Adrenal gland (tissue), 5 donors: ENCODE results near the gene FURIN.

Source experiments
- POLR2A ChIP-seq, 2 donors: fragments of 450-650 bp; IDR thresholded peaks; one replicate each; pipeline ENCODE4 v1.6.1; 2017; ENCODE audit warnings: antibody characterized with exemption in 2 of 2, mild to moderate bottlenecking in 2 of 2, moderate library complexity in 1 of 2
- TF ChIP-seq, protein P1 (sequence below), 6 experiments: fragments of 450-650 bp in 4 of 6; fragments of 200-600 bp in 2 of 6; sonication (generic) in 1 of 6; IDR thresholded peaks; 1 replicate in 5 of 6; 2 replicates in 1 of 6; pipeline versions ENCODE4 v1.5.1 to v1.8.0; 2016 to 2021; ENCODE audit warnings: antibody characterized with exemption in 6 of 6, mild to moderate bottlenecking in 2 of 6, moderate library complexity in 1 of 6
- donor health status: DM: no; HTN: no; CAD: no.

DNA sequence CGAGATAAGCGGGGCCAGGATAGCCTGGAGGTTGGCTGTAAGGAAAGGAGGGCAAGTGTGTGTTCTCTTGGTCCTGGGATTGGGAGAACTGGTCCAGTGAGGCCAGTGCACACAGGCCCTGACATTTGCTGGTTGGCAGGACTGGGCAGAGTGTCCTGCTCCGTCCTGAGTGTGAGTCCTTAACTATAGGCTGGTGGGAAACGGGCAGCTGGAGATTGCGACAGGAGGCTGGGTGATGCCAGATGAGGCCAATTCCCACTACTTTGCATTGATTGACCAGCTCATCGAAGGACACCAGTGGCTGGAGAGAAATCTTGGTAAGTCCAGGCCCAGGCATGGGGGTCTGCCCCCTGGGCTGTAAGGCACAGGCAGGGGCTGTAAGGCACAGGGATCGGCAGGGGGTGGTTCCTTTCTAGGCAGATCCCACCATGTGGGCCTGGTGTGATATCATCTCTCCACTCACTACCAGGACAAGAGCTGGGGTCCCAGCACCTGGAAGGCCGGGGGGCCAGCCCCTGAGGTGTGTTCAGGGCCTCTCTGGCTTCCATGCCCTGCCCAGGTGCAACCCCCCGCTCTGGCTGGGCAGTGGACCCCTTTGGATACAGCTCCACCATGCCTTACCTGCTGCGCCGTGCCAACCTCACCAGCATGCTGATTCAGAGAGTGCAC, 37.9 kb downstream of the FURIN start:
- TF ChIP-seq POLR2A (IDR thresholded peaks at IDR 0.05), result no peak
- TF ChIP-seq, protein P1, sequence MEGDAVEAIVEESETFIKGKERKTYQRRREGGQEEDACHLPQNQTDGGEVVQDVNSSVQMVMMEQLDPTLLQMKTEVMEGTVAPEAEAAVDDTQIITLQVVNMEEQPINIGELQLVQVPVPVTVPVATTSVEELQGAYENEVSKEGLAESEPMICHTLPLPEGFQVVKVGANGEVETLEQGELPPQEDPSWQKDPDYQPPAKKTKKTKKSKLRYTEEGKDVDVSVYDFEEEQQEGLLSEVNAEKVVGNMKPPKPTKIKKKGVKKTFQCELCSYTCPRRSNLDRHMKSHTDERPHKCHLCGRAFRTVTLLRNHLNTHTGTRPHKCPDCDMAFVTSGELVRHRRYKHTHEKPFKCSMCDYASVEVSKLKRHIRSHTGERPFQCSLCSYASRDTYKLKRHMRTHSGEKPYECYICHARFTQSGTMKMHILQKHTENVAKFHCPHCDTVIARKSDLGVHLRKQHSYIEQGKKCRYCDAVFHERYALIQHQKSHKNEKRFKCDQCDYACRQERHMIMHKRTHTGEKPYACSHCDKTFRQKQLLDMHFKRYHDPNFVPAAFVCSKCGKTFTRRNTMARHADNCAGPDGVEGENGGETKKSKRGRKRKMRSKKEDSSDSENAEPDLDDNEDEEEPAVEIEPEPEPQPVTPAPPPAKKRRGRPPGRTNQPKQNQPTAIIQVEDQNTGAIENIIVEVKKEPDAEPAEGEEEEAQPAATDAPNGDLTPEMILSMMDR (IDR thresholded peaks at IDR 0.05), result no peak
